HL-60/S4 (cell line): ENCODE results near the gene FAM118B.

ENCODE experiments used
- in situ Hi-C: fragments of 300-500 bp; cut with MboI; formaldehyde crosslinking; loops from 2 replicates; pipeline ENCODE4 v1.14.3; 2022; ENCODE audit warnings: low sequenced_read_pairs

Gene FAM118B

DNA sequence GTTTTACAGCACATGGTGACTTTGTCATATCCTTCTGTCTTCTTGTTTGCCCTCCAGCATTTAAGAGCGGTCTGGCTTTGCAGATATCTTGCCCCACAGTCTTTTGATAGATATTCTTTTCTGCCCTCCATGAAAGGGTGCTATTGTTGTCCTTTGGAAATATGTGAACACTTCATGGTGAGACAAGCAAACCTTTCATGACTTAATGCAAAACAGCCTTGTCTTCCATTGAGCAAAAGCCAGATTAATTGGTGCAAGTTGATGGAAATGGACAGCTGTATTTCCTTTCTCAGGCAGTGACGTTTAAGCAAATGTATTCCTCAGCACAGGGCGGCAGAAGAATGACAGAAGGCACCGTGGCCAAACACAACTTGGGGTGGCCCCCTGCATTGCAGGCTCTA lies 96.7 kb downstream of the FAM118B start:
- in situ Hi-C loops = loop anchor here (25.0 kb wide), 1 partner anchor 679 kb away; no protein-coding TSS in a partner anchor

DNA sequence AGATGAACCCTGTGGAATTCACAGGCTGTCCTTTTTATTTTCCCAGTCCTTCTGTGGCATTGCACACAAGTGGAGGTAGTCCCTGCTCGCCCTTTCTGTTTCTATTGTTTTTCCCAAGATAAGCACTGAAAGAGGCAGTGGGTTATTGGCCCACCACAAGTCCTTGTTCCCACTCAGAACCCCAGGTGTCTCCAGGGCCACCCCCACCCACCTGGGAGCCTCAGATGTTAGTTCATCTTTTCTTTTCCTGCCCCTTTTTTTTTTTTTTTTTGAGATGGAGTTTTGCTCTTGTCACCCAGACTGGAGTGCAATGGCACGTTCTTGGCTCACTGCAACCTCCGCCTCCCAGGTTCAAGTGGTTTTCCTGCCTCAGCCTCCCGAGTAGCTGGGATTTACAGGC lies 97.2 kb downstream of the FAM118B start:
- in situ Hi-C loops = loop anchor here (25.0 kb wide), 1 partner anchor 679 kb away; no protein-coding TSS in a partner anchor

DNA sequence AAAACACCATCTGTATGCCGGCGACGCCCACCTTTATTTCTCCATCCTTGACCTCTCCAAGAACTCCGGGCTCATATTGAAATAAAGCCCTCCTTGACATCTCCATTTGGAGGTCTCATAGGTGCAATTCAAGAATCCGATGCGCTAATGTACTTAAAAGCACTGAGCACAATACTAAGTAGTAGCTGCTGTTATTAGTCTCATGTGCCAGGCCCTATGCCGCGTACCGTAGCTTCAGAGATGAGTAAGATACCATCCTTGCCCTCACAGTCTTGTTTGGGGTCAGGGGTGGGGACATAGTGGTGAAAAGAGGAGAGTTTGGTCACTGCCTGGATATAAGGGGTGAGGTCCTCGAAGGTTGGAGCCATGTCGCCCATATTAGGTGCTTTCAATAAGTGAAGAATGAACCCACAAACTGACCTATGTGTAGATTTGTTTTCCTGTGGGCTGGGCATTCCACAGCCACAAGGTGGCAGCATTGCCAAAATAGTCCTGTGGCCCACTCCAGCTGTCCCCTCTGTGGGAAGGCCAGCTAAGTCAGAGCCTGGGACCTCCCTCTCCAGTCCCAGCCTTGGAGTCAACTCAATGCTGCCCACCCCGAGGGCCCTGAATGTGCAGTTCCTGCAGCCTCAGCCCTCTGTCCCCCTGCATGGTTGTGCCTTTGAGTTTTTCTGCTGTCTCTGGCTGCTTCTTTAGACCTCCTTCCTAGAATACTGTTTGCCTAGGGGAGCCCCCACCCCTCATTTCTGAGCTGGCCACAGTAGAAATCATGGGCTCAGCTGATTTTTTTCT lies 98.8 kb downstream of the FAM118B start:
- in situ Hi-C loops = loop anchor here (25.0 kb wide), 1 partner anchor 677 kb away; no protein-coding TSS in a partner anchor

DNA sequence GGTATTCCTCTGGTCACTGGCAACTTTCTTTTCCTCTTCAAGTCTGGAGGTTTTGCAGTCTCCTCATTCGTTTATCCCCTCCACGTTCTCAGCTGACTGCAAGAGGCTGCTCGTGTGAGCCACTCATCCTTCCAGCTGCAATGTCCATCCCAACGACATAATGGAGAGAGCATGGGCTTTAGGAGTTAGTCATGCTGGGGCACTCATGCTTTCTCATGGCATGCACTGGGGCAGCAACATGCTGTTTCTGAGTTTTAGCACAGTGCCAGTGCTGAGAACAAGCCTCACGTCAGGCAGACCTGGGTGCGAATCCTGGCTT lies 99.4 kb downstream of the FAM118B start:
- in situ Hi-C loops = loop anchor here (25.0 kb wide), 1 partner anchor 676 kb away; no protein-coding TSS in a partner anchor

DNA sequence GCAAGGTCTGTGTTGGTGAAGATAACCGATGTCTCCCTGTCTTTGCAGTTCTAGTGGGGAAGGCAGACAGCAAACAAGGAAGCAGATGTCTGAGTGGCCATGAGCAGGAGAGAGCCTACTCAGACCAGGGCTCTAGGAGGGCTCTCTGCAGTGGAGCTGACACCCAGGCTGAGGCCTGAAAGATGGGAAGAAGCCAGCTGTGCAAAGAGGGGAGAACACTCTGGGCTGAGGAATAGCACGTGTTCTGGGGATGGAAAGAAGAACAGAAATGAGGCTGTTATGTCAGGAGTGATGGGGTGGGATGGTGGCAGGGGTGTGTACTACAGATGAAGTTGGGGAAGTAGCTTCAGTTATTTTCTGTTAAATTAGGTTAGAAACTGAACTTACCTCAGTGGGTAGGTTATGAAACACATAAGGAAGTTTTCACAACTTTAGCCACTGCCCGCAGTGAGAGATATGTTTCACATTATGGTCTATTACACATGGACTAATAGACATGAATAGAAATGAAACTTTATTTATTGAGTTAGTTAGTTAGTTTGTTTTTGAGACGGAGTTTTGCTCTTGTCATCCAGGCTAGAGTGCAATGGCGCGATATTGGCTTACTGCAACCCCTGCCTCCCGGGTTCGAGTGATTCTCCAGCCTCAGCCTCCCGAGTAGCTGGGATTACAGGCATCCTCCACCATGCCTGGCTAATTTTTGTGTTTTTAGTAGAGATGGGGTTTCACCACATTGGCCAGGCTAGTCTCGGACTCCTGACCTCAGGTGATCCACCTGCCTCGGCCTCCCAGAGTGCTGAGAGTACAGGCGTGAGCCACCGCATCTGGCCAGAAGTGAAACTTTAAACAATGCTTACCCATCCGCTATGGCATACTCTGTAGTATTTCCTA lies 100.1 kb downstream of the FAM118B start:
- in situ Hi-C loops = loop anchor here (25.0 kb wide), 1 partner anchor 676 kb away; no protein-coding TSS in a partner anchor
